ENCODE measurements around the gene CADPS2. TPM values are rescaled to one million over a fixed set of nuclear protein-coding genes. Genes with fewer than 3 reads are reported as not detected.
"Not testable (repeated sequence)": the region's sequence is repeated elsewhere in the genome, so short reads cannot be mapped to it uniquely, and the experiment has no call there.

Gene CADPS2
- total RNA-seq, 1 donor from 2014 or later = 19.1 TPM

- TF ChIP-seq EZH2phosphoT487 (IDR thresholded peaks at IDR 0.05) = no peak
- TF ChIP-seq CTCF (IDR thresholded peaks at IDR 0.05) = peak; percentile 12
- peaks cover 25% of the 10 kb centered on the region for H3K27me3 Mint-ChIP-seq (ENCODE audit: insufficient read depth, low read depth)
- H3K27ac Mint-ChIP-seq = no peak overlapping the region
These were observed 588.1 kb downstream of the CADPS2 start for GRCh38 chr7:122298131-122298530.

DNA sequence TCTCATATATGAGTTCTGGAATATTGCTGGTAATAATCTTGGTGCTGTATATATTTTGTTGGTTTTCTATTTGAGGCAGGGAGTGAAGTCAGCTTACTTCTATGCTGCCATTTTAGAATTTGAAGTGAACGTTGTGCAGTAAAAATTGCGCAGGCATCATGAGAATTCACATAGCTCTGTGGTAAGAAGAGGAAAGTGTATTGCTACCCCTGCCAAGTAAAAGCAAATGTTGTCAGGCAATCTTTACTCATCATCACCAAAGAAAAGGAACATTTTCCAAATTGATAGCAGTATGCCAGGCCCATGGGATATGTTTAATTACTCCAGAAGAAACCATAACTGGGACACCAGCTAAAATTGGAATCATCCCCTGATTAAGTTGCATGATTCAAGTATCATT, 595.1 kb downstream of the CADPS2 start:
- Mint-ChIP-seq H3K27me3 (ENCODE audit: insufficient read depth, low read depth) (peaks cover 7% of the 10 kb centered on the region), H3K36me3 (no peaks in the 10 kb centered on the region), H3K4me3 (no peak overlapping the region), H3K27ac (no peak overlapping the region), H3K4me1 (no peaks in the 10 kb centered on the region), H3K9me3 (peaks cover 13% of the 10 kb centered on the region)
- no peaks in the 10 kb centered on the region for H3K79me2 ChIP-seq (ENCODE audit: low read depth)
- H2AFZ ChIP-seq (replicated peaks) = no peak overlapping the region
- no peak overlapping the region for H3K4me3 ChIP-seq
- H3K9ac ChIP-seq = no peak overlapping the region
- no peaks in the 10 kb centered on the region for H3K9me3 ChIP-seq (ENCODE audit: low read depth)
- DNase-seq (ENCODE audit: low spot score) = no peak
- peaks cover 7% of the 10 kb centered on the region for H3K4me1 ChIP-seq
- H4K20me1 ChIP-seq (ENCODE audit: low read depth) = no peaks in the 10 kb centered on the region
- no peaks in the 10 kb centered on the region for H3K36me3 ChIP-seq
- no peaks in the 10 kb centered on the region for H3K27me3 ChIP-seq
- H3F3A ChIP-seq (ENCODE audit: low read depth) = peaks cover 5% of the 10 kb centered on the region
- TF ChIP-seq EZH2 (IDR thresholded peaks at IDR 0.05) (no peak), EZH2phosphoT487 (IDR thresholded peaks at IDR 0.05) (no peak)
- no peak overlapping the region for H3K4me2 ChIP-seq
- no peak overlapping the region for H3K27ac ChIP-seq

More at GRCh38 chr7:122298131-122298530, 588.1 kb downstream of the CADPS2 start:
- H3F3A ChIP-seq (ENCODE audit: low read depth) = peaks cover 54% of the 10 kb centered on the region
- DNase-seq (ENCODE audit: low spot score) = no peak
- H3K9ac ChIP-seq = no peak overlapping the region
- H3K4me1 ChIP-seq = peaks cover 28% of the 10 kb centered on the region
- no peak overlapping the region for H3K4me3 Mint-ChIP-seq
- H3K9me3 ChIP-seq (ENCODE audit: low read depth) = no peaks in the 10 kb centered on the region
- no peak overlapping the region for H3K4me3 ChIP-seq
- H4K20me1 ChIP-seq (ENCODE audit: low read depth) = peaks cover 41% of the 10 kb centered on the region
- H3K79me2 ChIP-seq (ENCODE audit: low read depth) = peaks cover 56% of the 10 kb centered on the region
- H2AFZ ChIP-seq (replicated peaks) = no peak overlapping the region
- H3K36me3 ChIP-seq = peaks cover 15% of the 10 kb centered on the region
- peaks cover 2% of the 10 kb centered on the region for H3K4me1 Mint-ChIP-seq
- peaks cover 14% of the 10 kb centered on the region for H3K36me3 Mint-ChIP-seq
- no peak overlapping the region for H3K27ac ChIP-seq
- peaks cover 2% of the 10 kb centered on the region for H3K9me3 Mint-ChIP-seq
- peak overlapping the region; percentile 98 for H3K4me2 ChIP-seq
- H3K27me3 ChIP-seq = no peaks in the 10 kb centered on the region

DNA sequence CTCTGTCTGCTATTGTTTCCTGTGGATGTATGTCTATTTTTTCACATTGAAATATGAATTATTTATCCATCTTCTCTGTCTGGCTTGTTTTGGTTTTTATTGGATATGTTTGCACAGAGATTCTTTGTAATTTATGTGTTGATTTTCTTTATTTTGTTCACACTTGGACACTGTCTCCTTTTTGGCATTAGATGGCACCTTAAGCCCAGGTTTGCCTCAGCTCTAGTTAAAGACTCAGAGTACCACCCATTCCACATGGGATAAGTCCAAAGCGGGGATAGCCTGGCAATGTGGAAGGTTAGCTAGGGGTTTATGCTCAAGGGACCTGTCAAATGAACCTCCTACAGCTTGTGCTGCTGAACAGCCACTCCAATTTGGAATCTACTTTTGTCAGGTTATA, 595.8 kb downstream of the CADPS2 start:
- Histone ChIP-seq H4K20me1 (ENCODE audit: low read depth) (no peaks in the 10 kb centered on the region), H3K27ac (no peak overlapping the region), H3K36me3 (no peaks in the 10 kb centered on the region), H2AFZ (replicated peaks) (no peak overlapping the region), H3K9me3 (ENCODE audit: low read depth) (no peaks in the 10 kb centered on the region), H3K4me3 (no peak overlapping the region), H3K4me2 (no peak overlapping the region), H3K9ac (no peak overlapping the region), H3K27me3 (no peaks in the 10 kb centered on the region), H3F3A (ENCODE audit: low read depth) (peaks cover 5% of the 10 kb centered on the region), H3K79me2 (ENCODE audit: low read depth) (no peaks in the 10 kb centered on the region), H3K4me1 (peaks cover 3% of the 10 kb centered on the region)
- H3K4me3 Mint-ChIP-seq = no peak overlapping the region
- no peaks in the 10 kb centered on the region for H3K36me3 Mint-ChIP-seq
- no peaks in the 10 kb centered on the region for H3K4me1 Mint-ChIP-seq
- H3K27ac Mint-ChIP-seq = no peak overlapping the region
- TF ChIP-seq EZH2 (IDR thresholded peaks at IDR 0.05) = no peak
- TF ChIP-seq CTCF (IDR thresholded peaks at IDR 0.05) = peak; percentile 15
- H3K9me3 Mint-ChIP-seq = peaks cover 13% of the 10 kb centered on the region
- DNase-seq (ENCODE audit: low spot score) = peak; percentile 9
- peaks cover 7% of the 10 kb centered on the region for H3K27me3 Mint-ChIP-seq (ENCODE audit: insufficient read depth, low read depth)

DNA sequence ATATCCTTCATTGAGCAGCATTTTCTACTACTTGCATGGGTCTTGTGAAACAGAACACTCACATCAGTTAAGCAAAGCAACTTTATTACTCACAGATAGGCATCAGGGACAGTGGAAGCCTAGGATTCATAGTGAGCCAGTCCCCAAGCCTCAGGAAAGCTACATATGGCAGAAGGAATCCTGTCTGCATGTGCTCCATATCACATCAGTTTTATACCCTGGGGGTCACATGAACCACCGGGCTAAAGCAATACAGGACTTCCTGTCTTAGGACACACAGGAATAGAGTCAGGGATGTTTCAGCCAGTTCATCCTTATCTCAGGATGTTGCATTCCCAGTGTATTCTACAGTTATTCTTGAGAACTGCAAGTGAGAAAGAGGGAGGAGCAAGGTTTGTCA, 596.8 kb downstream of the CADPS2 start:
- Mint-ChIP-seq H3K4me1 (no peaks in the 10 kb centered on the region), H3K27me3 (ENCODE audit: insufficient read depth, low read depth) (peaks cover 7% of the 10 kb centered on the region), H3K27ac (no peak overlapping the region), H3K9me3 (peaks cover 13% of the 10 kb centered on the region), H3K36me3 (no peaks in the 10 kb centered on the region), H3K4me3 (no peak overlapping the region)
- Histone ChIP-seq H3K4me1 (no peaks in the 10 kb centered on the region), H3K9me3 (ENCODE audit: low read depth) (no peaks in the 10 kb centered on the region), H3K4me2 (no peak overlapping the region), H3K79me2 (ENCODE audit: low read depth) (no peaks in the 10 kb centered on the region), H4K20me1 (ENCODE audit: low read depth) (no peaks in the 10 kb centered on the region), H3K27ac (no peak overlapping the region), H3K27me3 (no peaks in the 10 kb centered on the region), H3K4me3 (no peak overlapping the region), H3K36me3 (no peaks in the 10 kb centered on the region), H3F3A (ENCODE audit: low read depth) (peaks cover 5% of the 10 kb centered on the region), H2AFZ (replicated peaks) (no peak overlapping the region), H3K9ac (no peak overlapping the region)
- no peak for TF ChIP-seq CTCF (IDR thresholded peaks at IDR 0.05)
- TF ChIP-seq EZH2phosphoT487 (IDR thresholded peaks at IDR 0.05) = no peak
- TF ChIP-seq EZH2 (IDR thresholded peaks at IDR 0.05) = no peak
- DNase-seq (ENCODE audit: low spot score) = no peak

DNA sequence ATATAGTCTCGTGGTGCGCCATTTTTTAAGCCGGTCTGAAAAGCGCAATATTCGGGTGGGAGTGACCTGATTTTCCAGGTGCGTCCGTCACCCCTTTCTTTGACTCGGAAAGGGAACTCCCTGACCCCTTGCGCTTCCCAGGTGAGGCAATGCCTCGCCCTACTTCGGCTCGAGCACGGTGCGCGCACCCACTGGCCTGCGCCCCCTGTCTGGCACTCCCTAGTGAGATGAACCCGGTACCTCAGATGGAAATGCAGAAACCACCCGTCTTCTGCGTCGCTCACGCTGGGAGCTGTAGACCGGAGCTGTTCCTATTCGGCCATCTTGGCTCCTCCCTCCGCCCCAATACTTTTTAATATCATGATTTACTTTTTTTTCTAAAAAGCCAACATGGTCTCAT, 601.7 kb downstream of the CADPS2 start:
- H3K27ac ChIP-seq; H3K36me3 Mint-ChIP-seq; H3K27me3 ChIP-seq; H3K4me3 ChIP-seq; H3K36me3 ChIP-seq; H4K20me1 ChIP-seq (ENCODE audit: low read depth); H3K4me1 Mint-ChIP-seq; H3K27me3 Mint-ChIP-seq (ENCODE audit: insufficient read depth, low read depth); H3K4me1 ChIP-seq; H3K9me3 Mint-ChIP-seq; H3K9ac ChIP-seq; H2AFZ ChIP-seq (replicated peaks); H3K4me2 ChIP-seq; H3F3A ChIP-seq (ENCODE audit: low read depth); H3K27ac Mint-ChIP-seq; H3K79me2 ChIP-seq (ENCODE audit: low read depth); DNase-seq (ENCODE audit: low spot score); H3K4me3 Mint-ChIP-seq; H3K9me3 ChIP-seq (ENCODE audit: low read depth): not testable (repeated sequence)

All from neural progenitor cell (in vitro differentiated cells).